GM12801 (cell line): ENCODE results near the gene ZSCAN25.

Experiments
- TF ChIP-seq, protein P1 (sequence below): IDR thresholded peaks from one replicate; pipeline ENCODE4 v1.5.1; 2011; ENCODE audit warnings: control low read depth; ENCODE audit not compliant: insufficient read length; ENCODE audit errors: extremely low read depth

The ZSCAN25 gene

DNA sequence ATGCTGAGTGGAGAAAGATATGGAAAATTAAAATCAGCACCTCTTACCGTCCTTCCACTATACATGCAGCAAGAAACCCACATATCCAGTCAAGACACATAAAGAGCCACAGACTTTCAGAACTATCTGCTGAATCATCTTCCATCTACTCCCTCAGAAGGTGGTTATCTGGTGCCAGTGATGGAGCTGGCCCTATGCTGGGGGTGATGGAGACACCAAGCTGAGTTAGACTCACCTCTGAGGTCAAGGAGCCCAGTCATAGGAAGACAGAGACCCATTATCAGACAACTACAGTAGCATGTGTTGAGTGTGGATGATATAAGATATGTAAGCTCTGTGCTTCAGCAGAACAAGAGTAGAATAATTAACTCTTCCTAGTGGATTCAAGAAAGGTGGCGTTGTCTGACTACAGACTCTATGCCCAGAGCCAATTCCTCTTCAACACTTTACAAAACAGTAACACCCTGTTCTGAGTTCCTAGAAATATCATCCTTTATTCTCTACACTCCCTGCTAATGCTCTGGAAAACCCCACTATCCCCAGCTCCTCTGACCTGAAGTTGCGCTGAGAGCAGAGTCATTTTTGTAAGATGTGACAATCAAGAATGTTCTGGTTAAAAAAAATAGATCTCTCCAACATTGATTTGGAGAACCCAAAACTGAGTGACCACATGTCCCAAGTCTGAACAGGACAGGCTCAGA, 48.7 kb downstream of the ZSCAN25 start:
- TF ChIP-seq, protein P1, sequence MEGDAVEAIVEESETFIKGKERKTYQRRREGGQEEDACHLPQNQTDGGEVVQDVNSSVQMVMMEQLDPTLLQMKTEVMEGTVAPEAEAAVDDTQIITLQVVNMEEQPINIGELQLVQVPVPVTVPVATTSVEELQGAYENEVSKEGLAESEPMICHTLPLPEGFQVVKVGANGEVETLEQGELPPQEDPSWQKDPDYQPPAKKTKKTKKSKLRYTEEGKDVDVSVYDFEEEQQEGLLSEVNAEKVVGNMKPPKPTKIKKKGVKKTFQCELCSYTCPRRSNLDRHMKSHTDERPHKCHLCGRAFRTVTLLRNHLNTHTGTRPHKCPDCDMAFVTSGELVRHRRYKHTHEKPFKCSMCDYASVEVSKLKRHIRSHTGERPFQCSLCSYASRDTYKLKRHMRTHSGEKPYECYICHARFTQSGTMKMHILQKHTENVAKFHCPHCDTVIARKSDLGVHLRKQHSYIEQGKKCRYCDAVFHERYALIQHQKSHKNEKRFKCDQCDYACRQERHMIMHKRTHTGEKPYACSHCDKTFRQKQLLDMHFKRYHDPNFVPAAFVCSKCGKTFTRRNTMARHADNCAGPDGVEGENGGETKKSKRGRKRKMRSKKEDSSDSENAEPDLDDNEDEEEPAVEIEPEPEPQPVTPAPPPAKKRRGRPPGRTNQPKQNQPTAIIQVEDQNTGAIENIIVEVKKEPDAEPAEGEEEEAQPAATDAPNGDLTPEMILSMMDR = no peak

DNA sequence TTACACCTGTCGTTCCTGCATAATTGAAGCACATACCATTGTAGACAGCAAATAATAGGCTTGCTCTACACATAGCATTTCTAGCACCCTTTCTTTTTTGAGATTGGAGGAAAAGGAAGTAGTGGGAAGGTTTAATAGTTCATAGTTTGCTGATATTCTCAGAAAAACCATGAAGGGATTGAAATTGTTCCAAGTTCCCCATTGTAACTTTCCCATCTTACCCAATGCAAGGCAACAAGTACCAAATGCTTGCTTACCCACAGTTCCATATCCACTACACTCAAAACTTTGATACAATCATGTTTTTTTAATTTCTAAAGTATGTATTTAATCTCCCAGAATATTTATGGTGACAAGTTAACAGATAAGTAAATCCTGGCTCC, 49.3 kb downstream of the ZSCAN25 start:
- TF ChIP-seq, protein P1 = no peak

GRCh38 chr7:99667179-99667578, 50.4 kb downstream of the ZSCAN25 start:
- TF ChIP-seq, protein P1 = no peak

DNA sequence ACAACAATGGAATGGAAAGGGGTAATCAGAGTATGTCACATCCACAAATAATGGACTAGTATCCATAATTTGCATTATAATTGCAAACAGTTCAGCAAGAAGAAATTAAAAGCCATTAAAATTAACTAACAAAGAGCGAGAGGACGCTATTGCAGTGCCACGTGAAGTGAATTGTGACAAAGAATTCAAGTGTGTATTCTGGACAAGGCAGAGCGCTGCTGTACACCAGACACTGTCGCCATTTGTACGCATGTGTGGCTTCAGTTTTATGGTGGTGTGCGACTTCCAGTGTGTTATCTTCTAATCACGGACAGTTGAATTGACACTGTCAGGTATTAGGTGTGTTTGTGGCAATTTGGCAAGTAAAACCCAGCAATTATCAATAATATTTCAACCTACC, 51.8 kb downstream of the ZSCAN25 start:
- TF ChIP-seq, protein P1 = no peak

- TF ChIP-seq, protein P1 = no peak
Measured at GRCh38 chr7:99669782-99670181, 53.0 kb downstream of the ZSCAN25 start.

DNA sequence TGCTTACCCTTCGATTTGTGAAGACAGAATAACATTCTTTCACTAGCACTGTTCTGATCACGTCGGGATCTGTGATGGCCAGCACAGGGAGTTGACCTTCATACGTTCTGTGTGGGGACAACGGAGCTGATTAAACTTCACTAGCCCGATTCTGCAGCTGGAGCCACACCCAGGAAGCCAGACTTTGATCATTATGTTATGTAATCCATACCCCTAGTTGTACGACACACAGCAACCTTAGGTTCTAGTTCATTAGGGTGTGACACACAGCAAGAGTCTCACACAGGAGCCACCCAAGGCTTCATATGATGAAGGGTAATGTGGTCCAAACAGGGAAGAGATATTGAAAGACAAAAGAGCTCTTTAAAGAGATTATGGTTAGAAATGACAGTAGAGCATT, 55.8 kb downstream of the ZSCAN25 start:
- TF ChIP-seq, protein P1 = no peak

DNA sequence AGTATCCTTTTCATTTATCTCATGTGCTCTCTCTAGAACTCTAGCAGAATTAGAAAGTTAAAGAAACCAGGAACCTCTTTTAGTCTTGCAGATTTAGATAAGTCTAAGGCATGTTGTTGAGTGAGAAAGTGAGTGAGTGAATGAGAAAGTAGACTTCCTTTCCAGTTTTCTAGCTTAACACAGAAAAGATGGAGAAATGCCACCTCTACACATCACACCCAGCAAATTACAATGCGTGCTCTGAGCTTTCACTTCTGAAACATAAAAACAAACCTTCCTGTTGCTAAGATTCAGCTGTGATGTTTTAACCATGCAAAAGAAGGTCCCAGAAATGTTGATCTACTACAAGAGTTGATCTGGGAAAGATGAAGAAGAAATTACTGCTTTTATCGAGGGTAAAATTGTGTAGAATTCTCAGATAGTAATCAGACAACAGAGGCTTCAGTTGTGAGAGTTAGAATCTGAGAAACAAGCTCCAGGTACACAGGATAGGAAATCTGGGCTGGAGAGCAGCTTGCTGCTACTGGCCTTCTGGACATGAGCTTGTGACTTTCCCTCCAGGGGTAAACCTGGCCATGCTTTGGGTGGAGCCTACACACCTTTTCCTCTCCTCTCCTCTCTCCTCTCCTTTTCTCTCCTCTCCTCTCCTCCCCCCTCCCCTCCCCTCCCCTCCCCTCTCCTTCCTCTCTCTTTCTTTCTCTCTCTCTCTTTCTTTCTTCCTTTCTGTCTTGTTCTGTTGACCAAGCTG, 58.4 kb downstream of the ZSCAN25 start:
- TF ChIP-seq, protein P1 = no peak
